HepG2 (cell line): ENCODE results near the gene DIMT1. TPM values are rescaled to one million over a fixed set of nuclear protein-coding genes. Genes with fewer than 3 reads are reported as not detected.

ENCODE experiments used
- ATRX ChIP-seq: sonication (generic); formaldehyde crosslinking; IDR thresholded peaks from 2 replicates; pipeline ENCODE4 v1.4.0; 2020; ENCODE audit warnings: missing genetic modification reagents, borderline replicate concordance
- HNF1A ChIP-seq, 2 experiments: sonication (generic) in 1 of 2; formaldehyde crosslinking in 1 of 2; IDR thresholded peaks; 2 replicates each; pipeline versions ENCODE4 v1.4.0 to v1.6.1; 2016 to 2020; ENCODE audit warnings: borderline replicate concordance in 1 of 2, low read depth in 1 of 2, mild to moderate bottlenecking in 1 of 2, missing genetic modification reagents in 1 of 2
- NFAT5 ChIP-seq: sonication (generic); formaldehyde crosslinking; IDR thresholded peaks from 2 replicates; pipeline ENCODE4 v1.4.0; 2020; ENCODE audit warnings: missing genetic modification reagents
- NR0B2 ChIP-seq: sonication (generic); formaldehyde crosslinking; IDR thresholded peaks from 2 replicates; pipeline ENCODE4 v1.4.0; 2020; ENCODE audit warnings: mild to moderate bottlenecking, missing genetic modification reagents
- SMAD9 ChIP-seq: sonication (generic); formaldehyde crosslinking; IDR thresholded peaks from 2 replicates; pipeline ENCODE4 v1.5.1; 2020; ENCODE audit warnings: mild to moderate bottlenecking, missing genetic modification reagents
- STAT6 ChIP-seq: sonication (generic); formaldehyde crosslinking; IDR thresholded peaks from 2 replicates; pipeline ENCODE4 v1.4.0; 2020; ENCODE audit warnings: missing genetic modification reagents, mild to moderate bottlenecking, borderline replicate concordance
- ZHX1 ChIP-seq: sonication (generic); formaldehyde crosslinking; IDR thresholded peaks from 2 replicates; pipeline ENCODE4 v1.8.1; 2022; ENCODE audit warnings: low read depth, mild to moderate bottlenecking, missing genetic modification reagents
- ZNF382 ChIP-seq: sonication (generic); formaldehyde crosslinking; IDR thresholded peaks from 2 replicates; pipeline ENCODE4 v1.5.0; 2020; ENCODE audit warnings: missing genetic modification reagents, mild to moderate bottlenecking, borderline replicate concordance
- ZNF670 ChIP-seq: sonication (generic); formaldehyde crosslinking; IDR thresholded peaks from 2 replicates; pipeline ENCODE4 v1.8.0; 2022; ENCODE audit warnings: mild to moderate bottlenecking, missing genetic modification reagents, borderline replicate concordance
- polyA plus RNA-seq, 8 experiments: library from polyadenylated mRNA; depleted of rRNA in 3 of 8; stranded (reverse) in 7 of 8; unstranded in 1 of 8; fragments of >200 nt; fragmentation: Illumina TruSeq in 4 of 8; extraction: Trizol in 4 of 8; gene quantifications; 2 replicates each; pipeline versions ENCODE4 v1.2.1 to v1.2.3, GENCODE V29; 2011 to 2016; ENCODE audit warnings: low read depth in 4 of 8, missing spikeins in 1 of 8, mixed read lengths in 1 of 8; ENCODE audit not compliant: insufficient read depth in 1 of 8
- total RNA-seq, 5 experiments: library from RNA; depleted of rRNA; stranded (reverse); fragments of >200 nt; fragmentation: Illumina TruSeq; extraction: Trizol; gene quantifications; 2 replicates each; pipeline ENCODE4 v1.2.3, GENCODE V29; 2016; ENCODE audit warnings: low read depth in 1 of 5

Gene DIMT1
- total and polyA plus RNA-seq, 2 of the 13 experiments (the other 11 are each of a cell fraction or from before 2014, with no cell fraction given), result 16.1 to 35.2 TPM

GRCh38 chr5:62412549-62413329 is 9.0 kb upstream of the DIMT1 start, which contains the start of gene IPO11 (continued):
- TF ChIP-seq HNF1A (IDR thresholded peaks at IDR 0.05; ENCODE audit: low read depth) (no peak), HNF1A (CRISPR knock-in tag; IDR thresholded peaks at IDR 0.05; ENCODE audit: borderline replicate concordance) (peak; percentile 59; the same call in 1 of the 2 replicates), ATRX (CRISPR knock-in tag) (no peak), SMAD9 (no peak), ZNF382 (CRISPR knock-in tag) (no peak), ZHX1 (CRISPR knock-in tag) (peak; percentile 81; the same call in 1 of the 2 replicates), STAT6 (no peak), ZNF670 (no peak), NFAT5 (CRISPR knock-in tag) (no peak), NR0B2 (CRISPR knock-in tag) (peak; percentile 71; the same call in 1 of the 2 replicates)
